Osteocyte (in vitro differentiated cells): ENCODE results near the gene TMEM156. TPM values are rescaled to one million over a fixed set of nuclear protein-coding genes. Genes with fewer than 3 reads are reported as not detected.
"Not testable (repeated sequence)": the region's sequence is repeated elsewhere in the genome, so short reads cannot be mapped to it uniquely, and the experiment has no call there.

Experiments used
- DNase-seq: peaks from one replicate; pipeline ENCODE4 v3.0.0; 2021; ENCODE audit warnings: mixed read lengths; ENCODE audit not compliant: unreplicated experiment; ENCODE audit errors: extremely low spot score
- H3K27ac Mint-ChIP-seq: one replicate; pipeline ENCODE4 v1.8.0; 2021; ENCODE audit warnings: mild to moderate bottlenecking, mixed read lengths; ENCODE audit not compliant: unreplicated experiment
- H3K27me3 Mint-ChIP-seq: one replicate; pipeline ENCODE4 v1.8.0; 2021; ENCODE audit warnings: mixed read lengths; ENCODE audit not compliant: unreplicated experiment
- H3K36me3 Mint-ChIP-seq: one replicate; pipeline ENCODE4 v1.8.0; 2021; ENCODE audit warnings: mixed read lengths; ENCODE audit not compliant: unreplicated experiment
- H3K4me1 Mint-ChIP-seq: one replicate; pipeline ENCODE4 v1.8.0; 2021; ENCODE audit warnings: mixed read lengths; ENCODE audit not compliant: unreplicated experiment
- H3K4me3 Mint-ChIP-seq: one replicate; pipeline ENCODE4 v1.8.0; 2021; ENCODE audit warnings: mild to moderate bottlenecking, moderate library complexity, mixed read lengths; ENCODE audit not compliant: unreplicated experiment
- H3K9me3 Mint-ChIP-seq: one replicate; pipeline ENCODE4 v1.8.0; 2021; ENCODE audit warnings: mixed read lengths; ENCODE audit not compliant: unreplicated experiment
- total RNA-seq: library from RNA; stranded (reverse); gene quantifications from 2 replicates; pipeline ENCODE4 v1.2.1, GENCODE V29; 2021
- TF ChIP-seq, protein P1 (sequence below): fragments of 200-600 bp; sonication (generic); IDR thresholded peaks from 2 replicates; pipeline ENCODE4 v1.5.0; 2021; ENCODE audit warnings: antibody characterized with exemption, mild to moderate bottlenecking, moderate library complexity

TMEM156 gene
- total RNA-seq, 1 donor from 2014 or later: not detected

DNA sequence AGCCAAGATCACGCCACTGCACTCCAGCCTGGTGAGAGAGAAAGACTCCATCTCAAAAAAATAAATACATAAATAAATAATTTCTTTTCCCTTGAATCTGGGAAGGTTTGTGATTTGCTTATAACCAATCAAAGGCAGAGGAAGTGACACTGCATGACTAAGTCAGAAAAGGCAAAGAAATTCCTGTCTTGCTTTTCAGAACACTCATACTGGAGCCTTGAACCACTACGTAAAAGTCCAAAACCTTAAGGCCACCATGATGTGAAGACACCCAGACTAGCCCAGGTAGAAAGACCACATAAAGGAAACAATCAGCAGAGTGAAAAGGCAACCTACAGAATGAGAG lies 36.6 kb downstream of the TMEM156 start:
- Mint-ChIP-seq H3K27ac (no peak overlapping the region), H3K9me3 (peaks cover 4% of the 10 kb centered on the region), H3K4me3 (no peak overlapping the region), H3K27me3 (no peaks in the 10 kb centered on the region), H3K36me3 (no peaks in the 10 kb centered on the region), H3K4me1 (peaks cover 4% of the 10 kb centered on the region)
- no peak for DNase-seq
- TF ChIP-seq, protein P1, sequence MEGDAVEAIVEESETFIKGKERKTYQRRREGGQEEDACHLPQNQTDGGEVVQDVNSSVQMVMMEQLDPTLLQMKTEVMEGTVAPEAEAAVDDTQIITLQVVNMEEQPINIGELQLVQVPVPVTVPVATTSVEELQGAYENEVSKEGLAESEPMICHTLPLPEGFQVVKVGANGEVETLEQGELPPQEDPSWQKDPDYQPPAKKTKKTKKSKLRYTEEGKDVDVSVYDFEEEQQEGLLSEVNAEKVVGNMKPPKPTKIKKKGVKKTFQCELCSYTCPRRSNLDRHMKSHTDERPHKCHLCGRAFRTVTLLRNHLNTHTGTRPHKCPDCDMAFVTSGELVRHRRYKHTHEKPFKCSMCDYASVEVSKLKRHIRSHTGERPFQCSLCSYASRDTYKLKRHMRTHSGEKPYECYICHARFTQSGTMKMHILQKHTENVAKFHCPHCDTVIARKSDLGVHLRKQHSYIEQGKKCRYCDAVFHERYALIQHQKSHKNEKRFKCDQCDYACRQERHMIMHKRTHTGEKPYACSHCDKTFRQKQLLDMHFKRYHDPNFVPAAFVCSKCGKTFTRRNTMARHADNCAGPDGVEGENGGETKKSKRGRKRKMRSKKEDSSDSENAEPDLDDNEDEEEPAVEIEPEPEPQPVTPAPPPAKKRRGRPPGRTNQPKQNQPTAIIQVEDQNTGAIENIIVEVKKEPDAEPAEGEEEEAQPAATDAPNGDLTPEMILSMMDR: no peak

DNA sequence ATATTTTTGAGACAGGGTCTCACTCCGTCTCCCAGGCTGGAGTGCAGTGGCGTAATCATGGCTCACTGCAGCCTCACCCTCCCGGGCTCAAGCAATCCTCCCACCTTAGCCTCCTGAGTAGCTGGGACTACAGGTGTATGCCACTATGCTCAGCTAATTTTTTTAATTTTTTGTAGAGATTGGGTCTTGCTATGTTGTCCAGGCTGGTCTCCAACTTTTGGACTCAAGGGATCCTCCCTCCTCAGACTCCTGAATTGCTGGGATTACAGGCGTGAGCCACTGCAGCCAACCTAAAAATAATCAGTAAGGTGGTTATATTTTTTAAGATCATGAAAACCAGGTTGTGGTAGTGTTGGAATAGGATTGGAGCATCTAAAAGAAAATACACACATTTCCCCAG lies 38.1 kb downstream of the TMEM156 start:
- no peak for DNase-seq
- Mint-ChIP-seq H3K27me3 (no peaks in the 10 kb centered on the region), H3K4me3 (no peak overlapping the region), H3K27ac (no peak overlapping the region), H3K9me3 (no peaks in the 10 kb centered on the region), H3K36me3 (no peaks in the 10 kb centered on the region), H3K4me1 (peaks cover 4% of the 10 kb centered on the region)
- TF ChIP-seq, protein P1: no peak

DNA sequence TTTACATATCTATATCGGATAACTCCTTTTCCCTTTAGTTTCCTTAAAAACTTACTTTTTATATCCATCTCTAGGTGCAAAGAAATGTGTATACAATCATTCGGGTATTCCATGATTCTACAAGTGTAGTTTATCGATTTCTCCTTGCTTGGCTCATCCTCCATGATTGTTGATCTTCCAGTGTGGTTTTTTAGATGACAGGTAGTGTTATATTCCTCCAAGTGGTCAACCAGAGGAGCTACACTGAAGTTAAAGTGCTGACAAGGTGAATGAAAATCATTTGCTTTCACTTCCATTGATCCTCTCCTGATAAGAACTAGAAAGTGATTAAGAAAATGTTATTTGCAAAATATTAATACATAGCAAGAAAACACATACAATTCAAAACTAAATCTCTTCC lies 38.5 kb downstream of the TMEM156 start:
- H3K36me3 Mint-ChIP-seq: no peaks in the 10 kb centered on the region
- TF ChIP-seq, protein P1: peak; percentile 27
- H3K27me3 Mint-ChIP-seq: no peaks in the 10 kb centered on the region

DNA sequence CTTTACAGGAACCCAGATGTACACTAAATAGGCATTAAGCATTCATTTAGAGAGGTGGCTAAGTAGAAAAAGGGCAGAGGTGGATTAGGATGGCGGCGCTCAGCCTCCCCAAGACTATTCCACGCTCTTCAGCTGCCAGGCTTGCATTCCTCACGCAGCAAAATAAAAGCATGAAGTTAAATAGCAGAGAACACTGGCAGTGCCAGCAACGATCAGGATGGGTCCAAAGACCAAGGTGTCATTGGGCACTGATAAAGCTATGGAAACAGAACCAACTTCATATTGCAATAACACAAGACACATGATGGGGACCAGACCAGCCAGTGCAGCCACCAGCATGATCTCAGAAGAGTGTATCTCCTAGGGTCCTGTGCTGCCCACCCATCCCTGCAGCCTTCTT lies 42.0 kb downstream of the TMEM156 start:
- H3K27me3 Mint-ChIP-seq: no peaks in the 10 kb centered on the region
- no peak overlapping the region for H3K27ac Mint-ChIP-seq
- no peak for DNase-seq
- no peak overlapping the region for H3K4me3 Mint-ChIP-seq
- no peaks in the 10 kb centered on the region for H3K9me3 Mint-ChIP-seq
- no peaks in the 10 kb centered on the region for H3K36me3 Mint-ChIP-seq
- peaks cover 11% of the 10 kb centered on the region for H3K4me1 Mint-ChIP-seq
- TF ChIP-seq, protein P1: no peak

More for the DNA sequence above, 38.5 kb downstream of the TMEM156 start:
- no peak for DNase-seq
- no peak overlapping the region for H3K27ac Mint-ChIP-seq
- H3K4me1 Mint-ChIP-seq: peaks cover 4% of the 10 kb centered on the region
- no peaks in the 10 kb centered on the region for H3K9me3 Mint-ChIP-seq
- H3K4me3 Mint-ChIP-seq: no peak overlapping the region

DNA sequence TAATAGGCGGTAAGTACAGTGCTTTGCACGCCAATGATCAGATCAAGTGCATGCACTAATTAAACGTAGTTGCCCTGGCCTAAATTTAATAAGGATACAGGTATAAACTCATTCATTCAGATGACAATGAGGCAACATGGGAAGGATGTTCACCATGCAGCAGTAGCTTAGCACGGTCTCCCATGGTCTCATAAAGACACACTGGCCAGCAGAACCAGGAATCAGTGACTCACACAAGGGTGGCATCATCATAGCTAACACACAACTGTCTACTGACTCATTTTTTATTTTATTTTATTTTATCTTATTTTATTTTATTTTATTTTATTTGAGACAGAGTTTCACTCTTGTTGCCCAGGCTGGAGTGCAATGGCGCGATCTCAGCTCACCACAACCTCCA lies 42.7 kb downstream of the TMEM156 start:
- Mint-ChIP-seq H3K4me1 (peaks cover 11% of the 10 kb centered on the region), H3K4me3 (no peak overlapping the region), H3K27ac (no peak overlapping the region), H3K36me3 (no peaks in the 10 kb centered on the region), H3K27me3 (no peaks in the 10 kb centered on the region), H3K9me3 (no peaks in the 10 kb centered on the region)
- TF ChIP-seq, protein P1: no peak
- no peak for DNase-seq

DNA sequence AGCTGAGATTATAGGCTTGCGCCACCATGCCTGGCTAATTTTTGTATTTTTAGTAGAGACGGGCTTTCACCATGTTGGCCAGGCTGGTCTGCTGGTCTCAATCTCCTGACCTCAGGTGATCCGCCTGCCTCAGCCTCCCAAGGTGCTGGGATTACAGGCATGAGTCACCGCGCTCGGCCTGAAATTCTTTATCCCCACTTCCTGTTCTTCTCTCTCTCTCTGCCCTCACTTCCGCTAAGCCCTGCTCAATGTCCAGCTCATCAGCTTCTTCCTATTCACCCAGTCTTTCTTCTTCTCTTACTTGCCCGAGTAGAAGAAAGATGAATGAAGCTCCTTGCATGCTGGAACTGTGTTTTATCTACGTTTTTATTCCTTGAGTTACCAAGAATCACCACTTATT lies 43.9 kb downstream of the TMEM156 start:
- not testable (repeated sequence) for H3K27ac Mint-ChIP-seq, DNase-seq, H3K9me3 Mint-ChIP-seq, H3K27me3 Mint-ChIP-seq, H3K4me3 Mint-ChIP-seq, H3K36me3 Mint-ChIP-seq
- peaks cover 12% of the 10 kb centered on the region for H3K4me1 Mint-ChIP-seq
